ENCODE results near the gene KRTAP12-3.

- TF ChIP-seq CTCF (IDR thresholded peaks at IDR 0.05; ENCODE audit: low read length) (no peak), EZH2 (IDR thresholded peaks at IDR 0.05; ENCODE audit: borderline replicate concordance, low read length) (no peak)
Measured at GRCh38 chr21:44613386-44614155, 44.2 kb upstream of the KRTAP12-3 start.
